HG02571 (cell line): Measurements from ENCODE around the gene AKNAD1.

Source experiments
- ATAC-seq: cut with Tn5 transposase; IDR thresholded peaks from one replicate; pipeline ENCODE4 v1.9.1; 2021; ENCODE audit warnings: mild to moderate bottlenecking, moderate library complexity; ENCODE audit not compliant: unreplicated experiment

Gene AKNAD1

DNA sequence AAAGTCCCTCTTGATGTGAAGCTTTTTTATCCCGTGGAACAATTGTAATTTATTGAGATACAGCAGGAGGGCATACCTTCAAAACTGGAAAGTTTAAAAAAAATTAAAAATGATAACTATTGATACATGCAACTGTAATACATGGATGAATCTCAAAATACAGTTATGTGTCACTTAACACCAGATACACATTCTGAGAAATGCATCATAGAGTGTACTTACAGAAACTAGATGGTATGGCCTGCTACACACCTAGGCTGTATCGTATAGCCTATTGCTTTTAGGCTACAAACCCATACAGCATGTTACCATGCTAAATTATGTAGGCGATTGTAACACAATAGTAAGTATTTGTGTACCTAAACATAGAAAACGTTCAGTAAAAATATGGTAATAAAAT lies 7.1 kb upstream of the AKNAD1 start:
- ATAC-seq, result no peak

DNA sequence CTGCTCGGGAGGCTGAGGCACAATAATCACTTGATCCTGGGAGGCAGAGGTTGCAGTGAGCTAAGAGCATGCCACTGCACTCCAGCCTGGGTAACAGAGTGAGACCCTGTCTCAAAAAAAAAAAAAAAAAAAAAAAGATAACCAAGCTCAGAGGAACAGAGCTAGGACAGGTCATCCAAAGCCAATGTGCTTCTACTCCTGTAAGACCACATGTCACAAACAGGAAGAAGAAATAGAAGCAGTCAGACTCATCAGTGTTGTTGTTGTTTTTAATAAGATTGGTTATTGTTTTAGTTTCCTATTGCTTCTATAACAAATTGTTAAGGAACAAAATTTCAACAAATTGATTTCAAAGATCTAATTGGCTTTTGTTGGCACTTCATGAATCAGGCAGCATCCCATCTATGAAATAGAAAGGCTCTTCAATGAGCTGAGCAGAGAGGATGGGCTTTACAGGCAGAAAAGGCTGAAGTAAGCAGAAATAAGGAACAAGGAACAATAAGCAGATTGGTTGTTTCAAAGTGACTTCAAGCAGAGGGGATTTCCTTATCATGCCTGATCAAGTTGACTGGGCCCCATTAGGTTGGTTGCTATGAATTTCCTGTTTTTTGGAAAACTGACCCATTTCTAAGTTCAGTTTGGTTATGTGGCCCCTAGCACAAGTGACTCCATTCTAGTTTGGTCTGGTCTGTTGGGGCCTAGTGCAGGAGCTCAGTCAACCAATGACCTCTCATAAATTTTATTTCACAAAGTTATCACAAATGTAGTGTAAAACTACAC lies 6.0 kb upstream of the AKNAD1 start:
- no peak for ATAC-seq

DNA sequence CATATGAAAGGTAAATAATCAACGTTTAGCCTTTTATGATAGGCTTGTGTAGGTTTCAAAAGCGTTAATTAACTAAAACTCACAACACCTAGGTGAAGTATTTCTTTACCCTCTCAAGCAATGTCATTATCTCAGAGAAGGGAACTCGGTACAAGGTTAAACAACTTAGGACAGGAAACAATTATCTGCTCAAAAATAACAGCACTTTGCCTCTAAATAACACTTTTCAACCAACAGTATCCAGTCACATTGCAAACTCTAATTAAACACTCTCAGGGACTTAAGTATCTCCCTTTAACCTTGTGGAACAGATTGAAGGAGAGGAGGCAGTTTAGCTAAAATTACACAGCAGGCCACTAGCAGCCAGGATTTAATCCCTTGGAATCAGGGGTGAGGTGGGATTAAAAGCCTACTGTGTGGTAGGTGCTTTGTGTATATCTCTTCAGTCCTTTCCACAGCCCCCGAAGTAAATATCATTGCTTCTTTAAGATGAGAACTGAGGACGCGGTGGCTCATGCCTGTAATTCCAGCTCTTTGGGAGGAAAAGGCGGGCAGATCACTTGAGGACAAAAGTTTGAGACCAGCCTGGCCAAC lies 5.2 kb upstream of the AKNAD1 start:
- ATAC-seq, result no peak

DNA sequence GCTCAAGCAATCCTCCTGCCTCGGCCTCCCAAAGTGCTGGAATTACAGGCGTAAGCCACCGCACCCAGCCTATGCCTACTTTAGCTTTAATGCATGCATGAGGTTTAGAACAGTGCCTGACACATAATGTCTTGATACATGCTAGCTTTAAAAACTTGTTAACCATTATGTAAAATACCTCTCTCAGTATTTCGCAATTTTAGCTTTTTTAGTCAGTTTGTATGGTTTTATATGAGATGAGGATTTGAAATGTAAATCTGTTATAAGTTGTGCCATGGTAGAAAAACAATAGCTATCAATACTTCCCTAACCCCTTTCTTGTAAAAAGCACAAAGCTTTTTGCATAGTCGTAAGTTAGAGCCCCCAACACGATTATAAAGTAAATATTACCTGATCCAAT lies 4.7 kb upstream of the AKNAD1 start:
- no peak for ATAC-seq

DNA sequence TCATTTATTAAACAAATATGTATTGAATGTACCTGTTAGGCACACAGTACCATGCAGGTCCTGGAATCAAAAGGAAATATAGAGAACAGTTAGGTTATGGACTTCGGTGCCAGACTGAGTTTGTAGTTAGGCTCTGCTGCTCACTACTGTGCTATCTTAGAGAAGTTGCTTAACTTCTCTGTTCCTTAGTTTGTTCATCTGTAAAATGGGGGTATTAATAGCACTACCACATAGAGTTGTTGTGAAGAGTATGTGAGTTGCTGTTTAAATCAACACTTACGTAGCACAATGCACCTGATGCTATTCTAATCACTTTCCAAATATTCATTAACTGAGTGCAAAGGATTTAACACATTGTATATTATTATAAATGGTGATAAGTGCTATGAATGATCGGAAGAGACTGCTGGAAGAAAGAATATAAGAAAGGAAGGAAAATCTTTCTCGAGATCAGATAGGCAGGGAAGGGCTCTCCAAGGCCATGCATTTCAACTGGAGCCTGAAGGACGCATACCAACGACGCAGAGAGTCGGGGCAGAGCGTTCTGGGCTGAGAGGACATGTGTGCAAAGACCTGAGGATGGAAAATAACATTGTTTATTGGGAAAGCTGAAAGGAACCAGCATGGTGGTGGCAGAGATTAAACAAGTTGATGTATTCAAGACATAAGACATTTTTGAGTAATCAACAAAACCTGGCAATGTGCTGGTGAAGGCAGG lies 3.5 kb upstream of the AKNAD1 start:
- no peak for ATAC-seq

DNA sequence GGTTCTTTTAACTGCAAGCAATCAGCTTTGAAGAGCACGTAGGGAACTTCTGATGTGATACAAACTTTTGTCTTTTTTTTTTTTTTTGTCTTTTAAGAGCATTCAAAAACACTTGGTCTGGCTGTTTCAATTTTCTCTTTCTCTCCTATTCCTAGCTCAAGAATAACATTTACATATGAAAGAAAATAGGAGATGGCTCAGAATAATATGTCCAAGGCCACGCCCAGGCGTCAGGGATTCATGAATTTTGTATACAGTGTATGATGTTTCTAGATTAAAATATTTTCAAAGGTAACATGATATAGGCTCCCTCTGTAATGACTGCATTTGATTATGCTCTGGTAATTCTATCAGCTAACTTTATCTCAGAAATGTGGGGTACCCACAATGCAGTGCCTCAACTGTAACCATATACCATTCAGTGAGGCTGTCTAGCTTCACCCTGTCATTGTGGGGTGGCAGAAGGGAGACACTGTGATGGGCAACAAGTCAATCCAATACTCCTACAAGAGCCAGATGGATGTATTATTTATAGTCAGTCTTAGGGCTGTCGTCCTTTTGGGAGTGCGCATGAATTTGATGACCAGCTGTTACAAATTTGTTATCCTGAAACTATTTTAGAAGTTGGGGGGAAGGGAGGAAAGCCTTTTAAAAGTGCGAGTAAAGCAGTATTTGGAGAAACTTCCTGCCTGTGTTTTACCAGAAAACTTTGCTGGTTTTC lies 1.5 kb upstream of the AKNAD1 start:
- ATAC-seq, result no peak

DNA sequence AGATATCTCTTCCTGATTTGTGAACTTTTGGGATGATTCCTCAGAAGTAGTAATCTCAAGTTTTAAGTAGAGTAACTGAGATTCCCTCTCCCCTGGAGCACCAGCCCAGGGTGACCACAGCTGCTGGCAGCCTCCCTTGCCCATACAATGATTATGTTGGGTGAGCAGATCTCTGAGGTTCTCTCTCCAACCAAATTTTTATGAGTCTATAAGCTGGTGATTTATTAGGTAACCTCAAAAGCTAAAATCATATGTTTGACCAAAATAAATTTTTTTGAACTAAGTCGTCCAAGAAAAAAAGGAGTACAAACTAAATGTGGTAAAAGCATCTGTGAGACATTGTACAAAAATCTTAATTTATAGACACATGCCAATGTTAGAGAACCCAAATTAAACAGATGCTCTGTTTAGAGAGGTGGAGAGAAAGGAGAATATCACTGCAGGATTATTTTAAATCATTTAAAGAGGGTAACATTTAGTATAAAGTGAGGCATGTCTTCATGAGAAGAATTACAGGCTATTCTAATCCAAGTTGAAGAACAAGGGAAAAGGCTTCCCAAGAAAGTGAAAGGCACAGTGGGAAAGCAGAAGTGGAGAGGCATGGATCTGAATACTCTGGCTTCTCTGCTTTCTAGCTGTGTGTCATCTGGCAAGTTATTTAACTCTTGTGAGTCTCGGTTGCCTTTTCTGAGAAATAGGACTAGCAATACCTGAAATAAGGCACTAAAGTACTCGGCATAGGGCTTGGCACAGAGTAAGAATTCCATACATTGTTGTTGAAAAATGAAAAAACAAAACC lies 2.5 kb downstream of the AKNAD1 start:
- ATAC-seq, result no peak

DNA sequence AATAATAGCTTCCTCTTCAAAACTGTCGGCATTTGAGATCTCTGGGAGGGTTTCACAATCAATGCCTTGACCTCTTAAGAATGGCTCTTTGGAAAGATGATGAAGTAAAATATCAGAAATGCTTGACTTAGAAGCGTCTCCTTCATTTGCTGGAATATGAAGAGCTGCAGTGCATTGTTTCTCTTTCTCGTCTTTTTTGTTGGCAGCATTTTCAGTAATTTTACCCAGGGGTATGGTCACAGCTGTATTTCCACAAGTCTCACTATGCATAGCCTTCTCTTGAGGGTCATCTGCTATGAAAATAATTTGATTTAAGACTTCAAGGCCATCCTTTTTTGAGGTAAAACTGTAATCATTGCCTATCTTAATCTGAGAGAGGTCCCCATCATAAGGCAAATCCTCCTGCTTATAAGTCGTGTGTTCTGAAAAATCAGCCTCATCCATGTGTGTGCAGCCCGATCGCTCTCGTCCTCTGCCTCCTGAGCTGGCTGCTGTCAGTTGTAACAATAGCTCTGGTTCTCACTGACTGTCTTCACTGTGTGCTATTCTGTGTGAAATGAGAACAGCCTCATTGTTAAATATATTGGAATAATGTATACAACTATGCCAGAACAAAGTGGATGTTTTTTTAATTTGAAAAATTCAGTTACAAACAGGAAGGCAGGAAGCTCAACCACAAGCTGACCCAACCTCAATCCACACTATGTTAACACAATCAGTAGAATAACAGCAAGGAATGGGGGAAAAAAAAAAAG lies 4.5 kb downstream of the AKNAD1 start:
- ATAC-seq, result no peak

DNA sequence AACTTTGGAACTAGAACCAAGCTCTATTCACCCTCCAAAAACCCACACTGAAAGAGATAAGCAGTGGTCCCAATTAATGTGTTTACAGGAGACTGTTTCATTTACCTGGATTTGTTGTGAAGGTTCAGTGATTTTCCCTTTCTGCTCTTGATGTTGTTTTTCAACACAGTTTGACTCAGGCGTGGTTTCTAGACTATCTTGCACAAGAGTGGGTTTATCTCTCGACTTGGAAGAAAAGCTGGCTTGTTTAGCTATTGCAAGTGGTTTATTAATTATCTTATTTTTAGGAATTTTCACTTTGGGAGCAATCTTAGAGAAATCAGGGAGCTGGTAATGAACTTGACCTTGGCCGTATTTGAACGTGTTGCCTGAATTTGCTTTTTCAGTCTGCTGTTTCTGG lies 5.3 kb downstream of the AKNAD1 start:
- no peak for ATAC-seq

DNA sequence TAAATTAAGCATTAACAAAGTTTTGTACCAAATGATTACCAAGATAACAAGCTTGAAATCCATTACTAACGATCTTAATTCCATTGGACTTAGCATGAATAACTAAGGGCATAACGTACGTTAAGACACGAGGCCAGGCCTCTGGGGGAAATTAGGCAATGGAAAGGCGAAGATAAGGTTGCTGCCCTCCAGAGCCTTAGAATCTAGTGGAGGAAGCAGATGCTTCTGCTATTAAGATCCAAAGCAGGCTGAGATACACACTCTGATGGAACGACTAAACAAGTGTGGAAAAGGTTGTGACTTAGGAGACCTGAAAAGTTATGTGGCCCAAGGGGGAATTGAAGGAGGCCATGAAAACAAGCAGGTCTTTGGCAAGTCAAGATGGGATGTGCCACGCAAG lies 6.0 kb downstream of the AKNAD1 start:
- no peak for ATAC-seq

DNA sequence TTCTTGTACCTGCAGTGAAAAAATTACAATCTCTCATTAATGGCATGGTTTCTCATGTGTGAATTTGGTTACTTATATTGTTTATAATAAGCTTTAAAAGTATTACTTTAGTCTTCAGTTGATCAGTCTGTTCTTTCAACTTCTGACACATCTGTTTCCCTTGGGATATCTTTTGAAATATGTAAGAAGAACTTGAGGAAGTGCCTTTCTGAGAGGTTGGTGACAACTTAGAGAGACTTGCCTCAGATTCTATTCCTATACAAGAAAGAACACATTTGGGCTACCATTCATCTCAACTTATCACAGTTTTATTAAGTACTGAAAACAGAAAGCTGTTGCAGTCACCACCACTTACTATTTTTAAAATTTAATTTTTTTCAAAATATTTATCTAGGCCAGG lies 8.1 kb downstream of the AKNAD1 start:
- ATAC-seq, result no peak

DNA sequence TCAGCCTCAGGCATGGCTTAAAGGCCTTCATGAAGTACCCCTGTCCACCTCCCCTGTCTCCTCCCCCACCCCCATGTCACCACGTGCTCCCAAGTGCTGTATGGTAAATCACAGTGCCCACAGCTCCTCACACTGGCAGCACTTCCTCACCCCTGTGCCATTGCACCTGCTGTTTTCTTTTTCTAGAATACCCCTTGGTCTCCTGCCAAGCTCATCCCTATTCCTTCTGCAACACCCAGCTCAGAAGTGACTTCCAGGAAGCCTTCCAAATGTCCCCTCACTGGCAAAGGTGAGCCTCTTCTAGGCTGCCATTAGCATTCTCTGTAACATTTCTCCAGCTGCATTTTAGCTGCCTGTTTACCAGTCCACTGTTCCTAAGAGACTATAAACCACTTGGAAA lies 9.4 kb downstream of the AKNAD1 start:
- no peak for ATAC-seq

DNA sequence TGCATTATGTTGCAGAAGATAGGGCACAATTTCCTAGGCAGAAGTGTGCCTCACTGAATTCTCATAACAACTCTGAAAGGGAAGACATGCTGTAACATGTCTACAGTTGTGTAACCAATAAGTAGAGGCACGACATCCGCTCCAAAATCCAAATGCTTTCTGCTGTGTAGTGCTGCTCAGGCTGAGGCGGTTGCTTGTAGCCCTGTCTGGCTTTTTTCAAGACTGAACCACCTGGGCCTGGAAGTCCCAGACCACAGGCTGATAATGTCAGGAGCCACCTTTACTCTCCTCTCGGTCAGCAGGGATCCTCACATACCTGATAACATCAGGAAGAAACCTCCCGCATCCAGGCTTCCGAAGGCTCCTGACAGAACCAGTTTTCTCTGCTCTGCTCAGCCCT lies 10.9 kb downstream of the AKNAD1 start:
- ATAC-seq, result no peak

DNA sequence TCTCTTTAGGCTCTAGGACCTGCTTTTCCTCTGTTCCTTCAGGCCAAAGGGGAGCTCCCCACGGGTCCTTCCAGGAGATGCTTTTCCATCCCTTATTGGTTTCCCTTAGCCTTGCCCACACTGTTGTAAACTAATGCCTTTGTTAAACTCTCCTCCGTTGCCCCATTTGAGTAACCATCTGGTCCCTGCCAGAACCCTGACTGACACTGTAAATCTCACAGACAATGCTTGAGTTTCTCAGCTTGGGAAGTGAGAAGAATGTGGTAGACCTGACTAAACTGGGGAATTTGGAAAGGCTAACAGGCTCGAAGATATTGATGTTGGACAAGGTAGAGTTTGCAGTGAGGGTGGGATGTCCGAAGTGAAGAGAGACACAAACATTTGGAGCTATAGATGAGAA lies 11.4 kb downstream of the AKNAD1 start:
- ATAC-seq, result no peak

DNA sequence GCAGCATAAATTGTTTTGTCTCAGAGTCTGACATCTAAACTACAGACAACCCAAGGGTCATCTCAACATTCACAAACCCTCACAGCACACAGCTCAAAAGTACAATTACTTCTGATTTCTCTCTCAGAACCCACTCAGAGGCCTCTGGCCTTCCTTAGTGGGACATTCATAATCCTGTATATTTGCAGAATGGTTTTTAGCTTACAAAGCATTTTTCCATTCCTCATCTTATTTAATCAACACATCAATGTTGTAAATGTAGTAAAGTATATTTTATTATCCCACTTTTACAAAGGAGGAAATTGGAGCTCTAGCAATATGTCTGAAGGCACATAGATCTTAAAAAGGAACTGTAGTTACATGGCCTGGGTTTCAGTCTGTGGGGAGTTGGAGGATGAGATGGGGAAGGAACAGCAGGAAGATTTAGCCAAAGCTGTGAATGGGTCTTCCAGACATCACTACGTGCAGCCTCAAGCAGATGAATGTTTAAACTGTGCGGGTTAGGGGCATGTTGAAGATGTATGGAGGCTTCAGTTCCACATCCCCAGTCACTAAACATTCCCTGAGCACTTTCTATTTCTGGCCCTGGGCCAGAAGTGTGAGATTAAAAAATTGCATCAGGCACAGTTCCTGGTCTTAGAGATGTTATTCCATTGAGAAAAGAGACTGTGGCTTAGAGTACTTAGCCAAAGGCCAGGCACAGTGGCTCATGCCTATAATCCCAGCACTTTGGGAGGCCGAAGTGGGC lies 13.3 kb downstream of the AKNAD1 start:
- no peak for ATAC-seq

DNA sequence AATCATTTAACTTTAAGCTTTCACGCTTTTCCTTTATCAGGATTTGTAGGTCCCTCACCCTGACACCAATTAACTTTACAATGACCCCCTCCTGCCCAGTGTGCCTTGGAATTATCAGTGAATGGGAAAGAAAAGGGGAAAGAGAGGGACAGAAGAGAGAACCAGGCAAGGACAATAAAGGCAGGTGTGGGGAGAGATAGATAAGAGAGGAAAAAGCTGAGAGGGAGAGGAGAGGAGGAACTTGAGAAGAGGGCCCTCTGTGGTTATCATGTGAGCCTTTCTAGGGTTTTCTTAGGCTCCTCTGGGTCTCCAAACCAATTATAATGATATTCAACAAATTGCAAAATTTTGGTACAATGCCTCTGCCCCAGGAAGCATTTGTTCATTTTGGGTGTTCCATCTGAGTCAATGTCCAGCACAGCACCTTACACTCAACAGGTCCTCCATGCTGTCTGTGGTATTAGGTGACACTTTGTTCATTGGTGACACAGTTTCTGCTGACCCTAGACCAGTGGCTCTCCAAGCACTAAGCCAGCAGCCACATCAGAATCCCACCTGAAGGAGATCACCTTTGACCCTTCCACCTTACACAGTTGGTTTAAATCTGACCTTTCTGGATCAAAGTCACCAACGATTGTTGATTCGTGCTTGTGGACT lies 14.2 kb downstream of the AKNAD1 start:
- no peak for ATAC-seq

DNA sequence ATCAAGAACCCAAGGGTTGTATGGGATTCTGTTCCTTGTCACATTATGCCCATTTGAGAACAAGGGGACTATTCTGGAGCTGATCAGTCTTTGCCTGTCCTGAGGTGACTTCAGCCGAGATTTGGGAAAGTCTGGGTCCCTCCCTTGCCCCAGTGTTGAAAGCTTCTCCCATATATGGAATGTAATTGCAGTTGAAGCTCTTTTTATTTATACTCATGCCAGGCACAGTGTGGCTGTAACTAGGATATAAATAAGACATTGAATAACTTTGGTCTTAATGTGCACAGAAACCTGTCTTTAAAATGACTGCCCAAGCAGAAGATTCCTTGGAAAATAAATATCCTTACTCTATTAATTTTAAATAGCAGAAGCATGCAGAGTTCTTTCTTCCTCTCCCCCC lies 15.2 kb downstream of the AKNAD1 start:
- ATAC-seq, result no peak

DNA sequence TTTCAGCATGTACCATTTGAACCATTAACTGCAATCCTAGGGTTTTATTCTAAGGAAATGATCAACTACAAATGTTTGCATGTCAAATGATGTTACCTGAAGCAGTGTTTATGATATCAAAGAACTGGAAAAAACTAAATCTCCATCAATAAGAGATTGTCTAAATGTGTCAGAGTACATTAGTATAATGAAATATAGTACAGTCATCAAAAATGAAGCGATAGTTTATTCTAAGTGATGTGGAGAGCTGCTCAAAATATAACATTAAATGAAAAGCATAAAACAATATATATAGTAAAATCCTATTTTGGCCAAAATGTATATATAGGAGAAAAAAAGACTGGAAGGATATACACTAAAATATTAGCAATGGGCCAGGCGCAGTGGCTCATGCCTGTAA lies 24.0 kb downstream of the AKNAD1 start:
- ATAC-seq, result no peak

DNA sequence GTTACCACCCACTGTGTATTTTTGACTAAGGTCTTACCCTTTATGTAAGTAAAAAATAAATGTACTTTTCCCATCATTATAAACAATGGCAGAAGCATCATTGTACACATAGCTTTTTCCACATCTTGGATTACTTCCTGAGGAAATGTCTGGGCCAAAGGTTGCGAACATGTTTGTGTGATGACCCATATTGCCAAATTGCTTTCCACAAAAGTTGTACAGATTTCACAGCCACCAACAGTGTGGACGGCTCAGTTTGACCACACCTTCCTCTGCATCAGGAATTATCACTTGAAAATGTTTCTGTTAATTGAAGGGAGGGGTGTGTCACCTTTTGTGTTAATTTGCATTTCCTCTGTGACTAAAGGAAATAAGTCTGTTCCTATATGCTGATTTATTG lies 25.7 kb downstream of the AKNAD1 start:
- no peak for ATAC-seq
